Fibroblast of mammary gland (primary cell): ENCODE measurements around the gene JADE2.

ENCODE experiments used
- DNase-seq: peaks from one replicate; pipeline ENCODE4 v3.0.0-alpha.2; 2010; ENCODE audit warnings: low read depth
- H3K4me3 ChIP-seq: 2 replicates; pipeline ENCODE4 v1.5.1; 2011; ENCODE audit warnings: low read depth, mild to moderate bottlenecking, low read length, moderate library complexity; ENCODE audit not compliant: control insufficient read depth
- TF ChIP-seq, protein P1 (sequence below): conservative IDR thresholded peaks from 2 replicates; pipeline ENCODE4 v1.5.1; 2011; ENCODE audit warnings: low read depth, low read length, inconsistent platforms; ENCODE audit not compliant: control insufficient read depth, insufficient read depth

JADE2 gene

DNA sequence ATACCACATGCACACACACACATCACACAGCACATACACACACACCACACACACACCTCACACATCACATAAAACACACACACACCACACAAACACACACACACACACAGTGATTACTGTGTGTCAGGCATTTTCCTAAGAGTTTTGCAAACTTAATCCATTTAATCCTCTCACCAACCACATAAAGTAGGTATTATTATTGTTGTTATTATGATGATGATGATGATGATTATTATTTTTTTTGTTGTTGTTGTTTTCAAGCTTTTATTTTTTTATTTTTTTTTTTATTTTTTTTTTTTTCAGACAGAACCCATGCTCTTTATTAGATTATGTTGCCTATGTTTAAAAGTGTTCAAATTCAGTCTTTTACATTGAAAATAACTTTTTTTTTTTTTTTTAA lies 31.5 kb downstream of the JADE2 start:
- TF ChIP-seq, protein P1, sequence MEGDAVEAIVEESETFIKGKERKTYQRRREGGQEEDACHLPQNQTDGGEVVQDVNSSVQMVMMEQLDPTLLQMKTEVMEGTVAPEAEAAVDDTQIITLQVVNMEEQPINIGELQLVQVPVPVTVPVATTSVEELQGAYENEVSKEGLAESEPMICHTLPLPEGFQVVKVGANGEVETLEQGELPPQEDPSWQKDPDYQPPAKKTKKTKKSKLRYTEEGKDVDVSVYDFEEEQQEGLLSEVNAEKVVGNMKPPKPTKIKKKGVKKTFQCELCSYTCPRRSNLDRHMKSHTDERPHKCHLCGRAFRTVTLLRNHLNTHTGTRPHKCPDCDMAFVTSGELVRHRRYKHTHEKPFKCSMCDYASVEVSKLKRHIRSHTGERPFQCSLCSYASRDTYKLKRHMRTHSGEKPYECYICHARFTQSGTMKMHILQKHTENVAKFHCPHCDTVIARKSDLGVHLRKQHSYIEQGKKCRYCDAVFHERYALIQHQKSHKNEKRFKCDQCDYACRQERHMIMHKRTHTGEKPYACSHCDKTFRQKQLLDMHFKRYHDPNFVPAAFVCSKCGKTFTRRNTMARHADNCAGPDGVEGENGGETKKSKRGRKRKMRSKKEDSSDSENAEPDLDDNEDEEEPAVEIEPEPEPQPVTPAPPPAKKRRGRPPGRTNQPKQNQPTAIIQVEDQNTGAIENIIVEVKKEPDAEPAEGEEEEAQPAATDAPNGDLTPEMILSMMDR, result no peak
- no peak overlapping the region for H3K4me3 ChIP-seq
- no peak for DNase-seq

DNA sequence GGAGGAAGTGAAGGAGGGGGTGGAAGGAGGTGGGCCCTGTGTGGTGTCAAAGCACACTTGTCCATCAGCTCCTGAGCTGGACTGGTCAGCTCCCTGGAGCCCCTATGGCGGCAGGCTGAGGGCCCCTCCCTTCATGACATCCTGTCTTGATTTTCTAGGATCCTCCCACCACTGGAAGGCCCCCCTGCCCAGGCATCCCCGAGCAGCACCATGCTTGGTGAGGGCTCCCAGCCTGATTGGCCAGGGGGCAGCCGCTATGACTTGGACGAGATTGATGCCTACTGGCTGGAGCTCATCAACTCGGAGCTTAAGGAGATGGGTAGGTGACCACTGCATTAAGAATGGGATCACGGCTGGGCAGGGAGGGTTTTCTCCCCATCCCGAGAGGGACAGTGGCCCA lies 34.2 kb downstream of the JADE2 start:
- no peak overlapping the region for H3K4me3 ChIP-seq
- no peak for DNase-seq
- TF ChIP-seq, protein P1, result no peak

- no peak for DNase-seq
- TF ChIP-seq, protein P1, result no peak
- H3K4me3 ChIP-seq, result no peak overlapping the region
Measured at GRCh38 chr5:134560698-134561097, 35.2 kb downstream of the JADE2 start.

- TF ChIP-seq, protein P1, result peak; percentile 46
- no peak overlapping the region for H3K4me3 ChIP-seq
- peak; percentile 81 for DNase-seq
Measured at GRCh38 chr5:134561871-134562296, 36.4 kb downstream of the JADE2 start.

- H3K4me3 ChIP-seq, result no peak overlapping the region
- TF ChIP-seq, protein P1, result no peak
- DNase-seq, result no peak
Measured at GRCh38 chr5:134563221-134563620, 37.8 kb downstream of the JADE2 start.

DNA sequence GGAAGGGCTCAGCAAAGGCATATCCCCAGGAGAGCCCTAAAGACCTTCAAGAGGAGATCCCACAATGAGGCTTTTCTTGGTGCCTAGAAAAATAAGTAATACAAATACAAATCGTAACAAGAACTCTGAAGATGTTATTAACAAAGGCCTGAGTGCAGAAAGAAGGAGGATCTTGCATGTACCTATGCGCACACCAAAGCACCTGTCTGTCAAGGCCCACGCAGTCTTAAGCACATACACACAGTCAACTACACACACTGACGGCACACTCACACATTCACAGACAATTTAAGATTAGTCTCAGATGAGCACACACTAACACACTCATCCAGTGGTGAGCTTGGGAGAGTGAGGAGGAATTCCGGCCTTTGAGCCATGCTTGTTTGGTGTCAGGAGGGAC lies 38.5 kb downstream of the JADE2 start:
- DNase-seq, result no peak
- TF ChIP-seq, protein P1, result no peak
- H3K4me3 ChIP-seq, result no peak overlapping the region

- TF ChIP-seq, protein P1, result no peak
- no peak overlapping the region for H3K4me3 ChIP-seq
- DNase-seq, result no peak
Measured at GRCh38 chr5:134564396-134564795, 38.9 kb downstream of the JADE2 start.
